MG63 (cell line): ENCODE results near the gene GPR37. TPM values are rescaled to one million over a fixed set of nuclear protein-coding genes. Genes with fewer than 3 reads are reported as not detected.

Experiments used
- DNase-seq: peaks from one replicate; pipeline ENCODE4 v3.0.0-alpha.2; 2020
- H3K27me3 ChIP-seq: fragments of 250-450 bp; sonication (Bioruptor Pico); 2 replicates; pipeline ENCODE4 v1.5.1; 2020; ENCODE audit warnings: mild to moderate bottlenecking, moderate library complexity
- H3K36me3 ChIP-seq: fragments of 250-450 bp; sonication (Bioruptor Pico); 2 replicates; pipeline ENCODE4 v1.5.1; 2020; ENCODE audit warnings: mild to moderate bottlenecking, moderate library complexity
- H3K4me3 ChIP-seq: fragments of 250-450 bp; sonication (Bioruptor Pico); 2 replicates; pipeline ENCODE4 v1.5.1; 2020; ENCODE audit warnings: mild to moderate bottlenecking, moderate library complexity
- H3K9me3 ChIP-seq: fragments of 250-450 bp; sonication (Bioruptor Pico); 2 replicates; pipeline ENCODE4 v1.5.1; 2020; ENCODE audit warnings: mild to moderate bottlenecking, moderate library complexity
- total RNA-seq: library from RNA; depleted of rRNA; stranded (reverse); fragments of >200 nt; shearing (Covaris generic); gene quantifications from 2 replicates; pipeline ENCODE4 v1.2.3, GENCODE V29; 2014; ENCODE audit warnings: low replicate concordance; rRNA removed

The GPR37 gene, protein sequence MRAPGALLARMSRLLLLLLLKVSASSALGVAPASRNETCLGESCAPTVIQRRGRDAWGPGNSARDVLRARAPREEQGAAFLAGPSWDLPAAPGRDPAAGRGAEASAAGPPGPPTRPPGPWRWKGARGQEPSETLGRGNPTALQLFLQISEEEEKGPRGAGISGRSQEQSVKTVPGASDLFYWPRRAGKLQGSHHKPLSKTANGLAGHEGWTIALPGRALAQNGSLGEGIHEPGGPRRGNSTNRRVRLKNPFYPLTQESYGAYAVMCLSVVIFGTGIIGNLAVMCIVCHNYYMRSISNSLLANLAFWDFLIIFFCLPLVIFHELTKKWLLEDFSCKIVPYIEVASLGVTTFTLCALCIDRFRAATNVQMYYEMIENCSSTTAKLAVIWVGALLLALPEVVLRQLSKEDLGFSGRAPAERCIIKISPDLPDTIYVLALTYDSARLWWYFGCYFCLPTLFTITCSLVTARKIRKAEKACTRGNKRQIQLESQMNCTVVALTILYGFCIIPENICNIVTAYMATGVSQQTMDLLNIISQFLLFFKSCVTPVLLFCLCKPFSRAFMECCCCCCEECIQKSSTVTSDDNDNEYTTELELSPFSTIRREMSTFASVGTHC
- 0.07 TPM in 1 of 2 replicates, not detected in the other for total RNA-seq

DNA sequence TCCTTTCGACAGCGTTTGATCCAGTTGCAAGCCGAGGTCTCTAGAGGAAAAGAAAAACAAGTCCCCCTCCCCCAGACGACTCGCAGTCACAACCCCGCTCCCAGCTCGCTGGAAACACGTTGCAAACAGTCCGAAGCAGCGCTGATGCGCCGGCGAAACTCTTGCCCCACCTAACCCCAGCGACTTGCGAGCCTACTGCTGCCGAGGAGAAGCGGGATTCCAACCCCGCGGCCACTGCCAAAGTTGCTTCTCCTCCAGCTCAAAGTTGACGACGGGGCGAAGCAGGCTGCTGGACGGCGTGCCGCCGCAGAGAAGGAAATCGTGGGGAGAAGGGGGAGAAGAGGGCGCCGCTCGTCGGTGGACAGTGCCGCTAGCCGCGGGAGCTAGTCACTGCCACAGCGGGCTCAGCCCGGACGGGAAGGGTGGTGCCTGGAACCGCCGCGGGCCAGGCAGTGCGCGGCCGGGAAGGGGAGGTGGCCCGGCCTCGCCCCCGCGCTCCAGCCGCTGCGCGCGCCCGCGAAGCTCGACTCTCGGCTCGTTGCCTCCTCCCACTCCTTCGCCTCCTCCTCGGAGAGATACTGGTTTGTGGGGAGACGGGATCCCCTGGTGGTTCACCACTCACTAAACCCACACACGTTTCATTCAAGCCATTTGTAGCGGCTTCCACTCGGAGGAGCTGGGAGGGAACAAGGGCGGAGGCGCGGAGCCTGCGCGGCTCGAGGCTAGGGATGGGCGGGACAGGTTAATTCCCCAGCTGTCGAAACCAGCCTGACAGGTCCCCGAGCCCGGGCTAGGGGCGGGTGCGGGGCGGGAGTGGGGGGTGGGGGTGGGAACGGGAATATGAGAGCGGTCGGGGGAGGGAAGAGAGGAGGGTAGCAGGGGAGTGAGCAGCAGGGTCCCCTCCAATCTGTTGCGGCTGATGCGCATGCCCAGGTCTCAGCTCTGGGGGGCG is at the start of gene GPR37:
Gene GPR37 (minus strand): TSS at position 392 of the 952 bp plus-strand sequence. CDS start 816 bp downstream, outside the sequence.
- peak within 1 kb of the TSS; percentile 55 for H3K4me3 ChIP-seq
- DNase-seq = peak; percentile 78
- H3K36me3 ChIP-seq = no peaks in the 10 kb centered on the region
- H3K27me3 ChIP-seq = no peaks in the 10 kb centered on the region
- H3K9me3 ChIP-seq = no peaks in the 10 kb centered on the region

DNA sequence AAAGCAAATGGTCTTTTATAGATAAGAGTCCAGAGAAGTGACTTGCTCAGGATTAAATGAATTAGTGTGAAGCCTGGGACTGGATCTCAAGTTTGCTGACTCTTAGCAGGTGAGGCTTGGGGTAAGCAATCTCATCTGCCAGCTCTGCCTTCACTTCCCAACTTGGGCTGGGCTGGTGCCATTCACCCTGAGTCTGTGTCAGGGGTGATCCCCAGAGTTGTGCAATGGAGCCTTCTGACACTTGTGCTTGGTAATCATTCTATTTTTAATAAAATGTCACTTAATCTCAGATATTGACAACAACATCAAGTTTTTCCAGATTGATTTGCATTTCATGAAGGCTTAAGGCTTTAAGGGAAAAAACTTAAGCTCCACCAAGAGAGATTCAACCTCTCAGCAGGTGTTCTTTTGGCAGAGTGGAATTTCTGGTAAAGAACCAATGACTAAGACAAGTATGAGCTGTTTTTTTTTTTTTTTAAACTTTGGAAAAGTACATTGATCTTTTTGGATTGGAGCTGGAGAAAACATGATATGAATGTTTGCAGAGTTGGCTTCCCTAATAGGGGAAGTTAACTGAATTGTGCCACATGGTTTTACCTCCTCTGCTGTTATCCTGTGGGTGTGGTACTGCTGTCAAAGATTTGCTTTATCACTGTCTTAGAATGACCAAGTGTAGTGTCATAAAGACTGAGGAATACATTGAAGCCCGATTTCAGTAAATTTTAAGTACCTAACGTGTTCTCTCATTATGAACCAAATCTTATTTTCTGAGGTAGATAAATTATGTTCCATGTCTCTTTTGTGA is 48.6 kb upstream of the GPR37 start:
- Histone ChIP-seq H3K9me3 (no peaks in the 10 kb centered on the region), H3K27me3 (no peaks in the 10 kb centered on the region), H3K4me3 (no peak overlapping the region), H3K36me3 (no peaks in the 10 kb centered on the region)
- no peak for DNase-seq

DNA sequence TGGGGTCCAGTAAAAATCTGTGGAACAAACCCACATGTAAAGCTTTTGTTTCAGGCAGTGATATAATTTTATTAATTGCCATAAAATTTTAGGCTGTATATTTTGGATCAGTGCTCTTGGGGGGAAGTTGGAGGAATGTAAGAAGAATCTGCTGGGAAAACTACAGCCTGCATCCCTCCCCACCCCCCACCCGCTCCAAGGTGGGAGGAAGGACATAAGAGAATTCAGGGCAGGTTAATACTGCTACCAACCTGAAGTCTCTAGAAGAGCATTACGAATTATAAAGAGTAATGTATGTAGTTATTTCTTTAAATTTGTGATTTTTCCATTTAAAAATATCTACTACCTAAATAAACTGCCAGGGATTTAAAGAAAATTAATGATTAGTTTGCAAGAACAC is 47.2 kb upstream of the GPR37 start:
- Histone ChIP-seq H3K4me3 (no peak overlapping the region), H3K27me3 (no peaks in the 10 kb centered on the region), H3K9me3 (no peaks in the 10 kb centered on the region), H3K36me3 (no peaks in the 10 kb centered on the region)
- no peak for DNase-seq

GRCh38 chr7:124811341-124811740 is 45.7 kb upstream of the GPR37 start:
- Histone ChIP-seq H3K4me3 (no peak overlapping the region), H3K9me3 (no peaks in the 10 kb centered on the region), H3K36me3 (no peaks in the 10 kb centered on the region), H3K27me3 (no peaks in the 10 kb centered on the region)
- no peak for DNase-seq

DNA sequence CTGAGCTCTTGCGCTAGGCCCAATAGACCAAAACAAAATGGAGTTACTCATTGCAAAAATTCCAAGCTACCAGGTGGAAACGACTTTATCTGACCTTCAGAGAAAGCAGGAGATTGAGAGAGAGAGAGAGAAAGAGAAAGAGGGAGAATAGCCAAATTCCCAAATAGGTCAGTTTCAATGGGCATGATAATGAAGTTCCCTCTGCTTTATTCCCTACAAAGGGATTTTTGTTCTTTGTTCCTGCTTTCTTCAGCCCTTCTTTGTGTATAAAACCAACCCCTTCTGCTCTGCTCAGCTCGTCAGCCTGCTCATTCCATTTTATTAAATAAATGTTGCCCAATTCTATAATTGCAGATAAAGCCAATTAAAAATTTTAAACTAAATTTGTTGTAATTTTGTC is 45.0 kb upstream of the GPR37 start:
- no peak for DNase-seq
- Histone ChIP-seq H3K36me3 (no peaks in the 10 kb centered on the region), H3K27me3 (no peaks in the 10 kb centered on the region), H3K4me3 (no peak overlapping the region), H3K9me3 (no peaks in the 10 kb centered on the region)

GRCh38 chr7:124808206-124808605 is 42.6 kb upstream of the GPR37 start:
- H3K27me3 ChIP-seq = no peaks in the 10 kb centered on the region
- no peaks in the 10 kb centered on the region for H3K9me3 ChIP-seq
- H3K36me3 ChIP-seq = no peaks in the 10 kb centered on the region
- H3K4me3 ChIP-seq = no peak overlapping the region
- DNase-seq = no peak

DNA sequence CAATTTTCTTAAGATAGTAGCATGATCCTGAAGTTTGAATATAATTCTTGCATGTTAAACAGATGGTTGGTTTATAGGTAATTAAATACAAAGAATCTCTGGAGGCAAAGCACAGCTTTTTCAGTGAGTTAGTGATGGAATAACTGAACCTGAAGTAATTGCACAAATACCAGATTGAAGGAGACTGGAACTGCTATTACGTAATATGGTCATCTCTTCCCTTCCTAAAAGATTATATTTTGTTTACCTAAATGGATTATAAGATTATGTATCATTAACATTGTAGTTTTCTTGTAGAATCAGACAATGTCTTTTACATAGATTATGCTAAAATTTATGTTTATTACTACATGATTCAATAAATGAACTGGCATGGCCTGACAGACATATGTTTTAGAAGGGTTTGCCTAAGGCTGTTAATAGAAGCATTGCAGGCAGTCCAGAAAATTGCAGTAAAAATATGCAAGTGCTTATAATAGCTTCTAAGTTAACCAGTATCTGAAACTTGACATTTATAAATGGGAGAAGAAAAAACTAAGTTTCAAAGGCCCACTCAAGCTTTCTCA is 35.8 kb upstream of the GPR37 start:
- Histone ChIP-seq H3K27me3 (no peaks in the 10 kb centered on the region), H3K4me3 (no peak overlapping the region), H3K9me3 (no peaks in the 10 kb centered on the region), H3K36me3 (no peaks in the 10 kb centered on the region)
- no peak for DNase-seq

DNA sequence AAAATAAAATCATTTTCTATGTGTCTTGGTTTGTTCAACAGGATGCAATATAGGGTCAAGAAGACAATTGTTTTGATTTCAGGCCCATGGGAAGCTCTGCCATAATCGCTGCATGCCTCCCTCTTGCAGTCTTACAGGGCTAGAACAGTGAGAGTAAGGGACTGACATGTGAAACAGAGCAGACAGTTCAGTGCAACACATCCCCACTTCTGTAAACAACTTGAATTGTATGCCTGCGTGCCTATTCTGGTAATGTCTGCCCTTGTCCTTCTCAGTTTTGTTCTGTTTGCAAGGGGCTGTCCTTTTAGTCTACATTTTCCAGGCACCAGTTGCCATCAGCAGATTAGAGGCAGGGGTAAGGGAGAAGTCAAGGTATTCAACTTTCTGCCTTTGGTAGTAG is 34.8 kb upstream of the GPR37 start:
- no peak for DNase-seq
- no peak overlapping the region for H3K4me3 ChIP-seq
- H3K36me3 ChIP-seq = no peaks in the 10 kb centered on the region
- H3K27me3 ChIP-seq = no peaks in the 10 kb centered on the region
- H3K9me3 ChIP-seq = no peaks in the 10 kb centered on the region

- no peaks in the 10 kb centered on the region for H3K36me3 ChIP-seq
- DNase-seq = no peak
- no peaks in the 10 kb centered on the region for H3K27me3 ChIP-seq
- no peaks in the 10 kb centered on the region for H3K9me3 ChIP-seq
- no peak overlapping the region for H3K4me3 ChIP-seq
These were observed 33.9 kb upstream of the GPR37 start for GRCh38 chr7:124799448-124799847.

GRCh38 chr7:124796771-124797170 is 31.2 kb upstream of the GPR37 start:
- Histone ChIP-seq H3K36me3 (no peaks in the 10 kb centered on the region), H3K9me3 (no peaks in the 10 kb centered on the region), H3K4me3 (no peak overlapping the region), H3K27me3 (no peaks in the 10 kb centered on the region)
- DNase-seq = no peak

- no peak for DNase-seq
- Histone ChIP-seq H3K27me3 (no peaks in the 10 kb centered on the region), H3K36me3 (no peaks in the 10 kb centered on the region), H3K9me3 (no peaks in the 10 kb centered on the region), H3K4me3 (no peak overlapping the region)
These were observed 27.1 kb upstream of the GPR37 start for GRCh38 chr7:124792696-124793095.

- Histone ChIP-seq H3K4me3 (no peak overlapping the region), H3K27me3 (no peaks in the 10 kb centered on the region), H3K36me3 (no peaks in the 10 kb centered on the region), H3K9me3 (no peaks in the 10 kb centered on the region)
- DNase-seq = no peak
These were observed 26.4 kb upstream of the GPR37 start for GRCh38 chr7:124792002-124792401.

DNA sequence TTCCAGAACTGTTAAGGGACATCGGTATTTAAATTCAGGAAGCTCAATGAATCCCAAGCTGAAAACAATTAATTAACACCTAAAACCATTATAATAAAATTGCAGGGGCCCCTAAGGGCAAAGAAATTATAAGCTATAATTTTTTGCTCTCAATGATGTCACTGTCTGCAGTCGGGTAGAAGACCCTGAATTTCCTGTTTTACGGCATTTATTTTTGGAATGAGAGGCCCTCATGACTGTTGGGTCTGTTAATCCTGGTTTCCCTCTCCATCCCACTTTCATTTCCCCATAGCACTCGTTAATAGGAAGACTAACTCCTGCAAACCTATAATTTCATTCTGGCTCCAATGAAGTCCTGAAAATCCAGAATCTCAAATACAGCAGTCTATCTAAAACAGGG is 25.8 kb upstream of the GPR37 start:
- no peak overlapping the region for H3K4me3 ChIP-seq
- H3K27me3 ChIP-seq = no peaks in the 10 kb centered on the region
- no peak for DNase-seq
- H3K9me3 ChIP-seq = no peaks in the 10 kb centered on the region
- no peaks in the 10 kb centered on the region for H3K36me3 ChIP-seq

GRCh38 chr7:124790645-124791044 is 25.1 kb upstream of the GPR37 start:
- Histone ChIP-seq H3K36me3 (no peaks in the 10 kb centered on the region), H3K4me3 (no peak overlapping the region)

DNA sequence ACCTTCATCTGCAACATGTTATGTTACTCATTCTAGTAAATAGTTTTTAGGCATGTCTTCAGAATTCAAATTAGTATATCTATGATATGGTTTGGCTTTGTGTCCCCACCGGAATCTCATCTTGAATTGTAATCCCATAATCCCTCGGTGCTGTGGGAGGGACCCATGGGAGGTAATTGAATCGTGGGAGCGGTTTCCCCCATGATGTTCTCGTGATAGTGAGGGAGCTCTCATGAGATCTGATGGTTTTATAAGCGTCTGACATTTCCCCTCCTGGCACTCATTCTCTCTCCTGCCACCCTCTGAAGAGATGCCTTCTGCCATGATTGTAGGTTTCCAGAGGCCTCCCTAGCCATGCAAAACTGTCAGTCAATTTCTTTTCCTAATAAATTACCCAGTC is 20.4 kb upstream of the GPR37 start:
- Histone ChIP-seq H3K9me3 (no peaks in the 10 kb centered on the region), H3K4me3 (no peak overlapping the region), H3K36me3 (no peaks in the 10 kb centered on the region), H3K27me3 (no peaks in the 10 kb centered on the region)
- DNase-seq = no peak

More at GRCh38 chr7:124790645-124791044, 25.1 kb upstream of the GPR37 start:
- Histone ChIP-seq H3K27me3 (no peaks in the 10 kb centered on the region), H3K9me3 (no peaks in the 10 kb centered on the region)
- no peak for DNase-seq
